OCI-LY7 (cell line): Measurements from ENCODE around the gene HSD17B14. TPM values are rescaled to one million over a fixed set of nuclear protein-coding genes. Genes with fewer than 3 reads are reported as not detected.
"Not testable (repeated sequence)": the region's sequence is repeated elsewhere in the genome, so short reads cannot be mapped to it uniquely, and the experiment has no call there.

Experiments
- BruUV-seq: library from RNA; stranded (reverse); fragments of 400-500 nt; replicated peaks from 2 replicates; lab custom pipeline; 2021; lab: Mats Ljungman, UMichigan
- CTCF ChIA-PET: fragments of 300-600 bp; sonication (Branson Sonifier 250); formaldehyde crosslinking; loops from one replicate; lab custom pipeline; 2022; ENCODE audit warnings: antibody characterized with exemption; ENCODE audit not compliant: unreplicated experiment; lab: Charles Lee
- POLR2A ChIA-PET: fragments of 300-600 bp; sonication (Branson Sonifier 250); formaldehyde crosslinking; loops from one replicate; lab custom pipeline; 2022; ENCODE audit warnings: antibody characterized with exemption; lab: Charles Lee
- DNase-seq: peaks from one replicate; pipeline ENCODE4 v3.0.0-alpha.2; 2015; ENCODE audit warnings: low spot score
- H2AFZ ChIP-seq: fragments of 200-600 bp; sonication (generic), shearing (Covaris generic); 2 replicates; pipeline ENCODE4 v1.6.1; 2014; ENCODE audit warnings: mild to moderate bottlenecking, antibody characterized with exemption, low read length, moderate library complexity
- H3K27ac ChIP-seq: fragments of 200-600 bp; sonication (generic); 2 replicates; pipeline ENCODE4 v1.5.1; 2014; ENCODE audit warnings: mixed run types, low read depth, mild to moderate bottlenecking, moderate library complexity, low read length, inconsistent platforms; ENCODE audit not compliant: poor library complexity, severe bottlenecking
- H3K36me3 ChIP-seq: fragments of 200-600 bp; sonication (generic); 2 replicates; pipeline ENCODE4 v1.6.1; 2014; ENCODE audit warnings: mild to moderate bottlenecking, antibody characterized with exemption, low read length, moderate library complexity, mixed read lengths; ENCODE audit not compliant: insufficient read depth
- H3K4me1 ChIP-seq: fragments of 200-600 bp; sonication (generic); 2 replicates; pipeline ENCODE4 v1.5.1; 2014; ENCODE audit warnings: mild to moderate bottlenecking, low read length; ENCODE audit not compliant: insufficient read depth, poor library complexity, severe bottlenecking
- H3K4me2 ChIP-seq: fragments of 200-600 bp; sonication (generic); 2 replicates; pipeline ENCODE4 v1.6.1; 2014; ENCODE audit warnings: mild to moderate bottlenecking, low read length
- H3K4me3 ChIP-seq: fragments of 200-600 bp; sonication (generic); 2 replicates; pipeline ENCODE4 v1.5.1; 2014; ENCODE audit warnings: mild to moderate bottlenecking, low read depth, low read length; ENCODE audit not compliant: poor library complexity, severe bottlenecking
- H3K79me2 ChIP-seq: fragments of 200-600 bp; sonication (generic); 2 replicates; pipeline ENCODE4 v1.6.1; 2016; ENCODE audit warnings: low read depth, mild to moderate bottlenecking, low read length, moderate library complexity, mixed read lengths; ENCODE audit not compliant: insufficient read depth
- H3K9me2 ChIP-seq: fragments of 200-600 bp; sonication (generic); 2 replicates; pipeline ENCODE4 v1.6.1; 2016; ENCODE audit warnings: mild to moderate bottlenecking, low read length, mixed read lengths; ENCODE audit not compliant: insufficient read depth
- H3K9me3 ChIP-seq: fragments of 200-600 bp; sonication (generic); 2 replicates; pipeline ENCODE4 v1.6.1; 2014; ENCODE audit warnings: mild to moderate bottlenecking, mixed run types, low read length, mixed read lengths
- H4K20me1 ChIP-seq: fragments of 200-600 bp; sonication (generic); 2 replicates; pipeline ENCODE4 v1.6.1; 2014; ENCODE audit warnings: mild to moderate bottlenecking, antibody characterized with exemption, low read length, moderate library complexity, mixed read lengths; ENCODE audit not compliant: insufficient read depth
- EZH2phosphoT487 ChIP-seq: fragments of 200-600 bp; sonication (generic); IDR thresholded peaks from 2 replicates; pipeline ENCODE4 v1.6.1; 2018; ENCODE audit warnings: low read depth, borderline replicate concordance, mild to moderate bottlenecking, mixed run types, antibody characterized with exemption, low read length, moderate library complexity, mixed read lengths
- intact Hi-C: fragments of 100-400 bp; cut with micrococcal nuclease; formaldehyde crosslinking; loops from one replicate; pipeline ENCODE4 v1.10.0; 2022; ENCODE audit not compliant: unreplicated experiment
- total RNA-seq, 2 experiments: library from RNA; depleted of rRNA in 1 of 2; stranded (reverse); fragments of >200 nt in 1 of 2; shearing (Covaris generic) in 1 of 2; gene quantifications; 2 replicates each; pipeline ENCODE4 v1.2.3, GENCODE V29; 2014 to 2022
- TF ChIP-seq, protein P1 (sequence below): fragments of 200-600 bp; sonication (generic); conservative IDR thresholded peaks from 2 replicates; pipeline ENCODE4 v1.5.1; 2014; ENCODE audit warnings: mild to moderate bottlenecking, antibody characterized with exemption, low read length, moderate library complexity, mixed read lengths

HSD17B14 gene
- total RNA-seq, 2 experiments from 2014 or later = 1.8 to 4.5 TPM

DNA sequence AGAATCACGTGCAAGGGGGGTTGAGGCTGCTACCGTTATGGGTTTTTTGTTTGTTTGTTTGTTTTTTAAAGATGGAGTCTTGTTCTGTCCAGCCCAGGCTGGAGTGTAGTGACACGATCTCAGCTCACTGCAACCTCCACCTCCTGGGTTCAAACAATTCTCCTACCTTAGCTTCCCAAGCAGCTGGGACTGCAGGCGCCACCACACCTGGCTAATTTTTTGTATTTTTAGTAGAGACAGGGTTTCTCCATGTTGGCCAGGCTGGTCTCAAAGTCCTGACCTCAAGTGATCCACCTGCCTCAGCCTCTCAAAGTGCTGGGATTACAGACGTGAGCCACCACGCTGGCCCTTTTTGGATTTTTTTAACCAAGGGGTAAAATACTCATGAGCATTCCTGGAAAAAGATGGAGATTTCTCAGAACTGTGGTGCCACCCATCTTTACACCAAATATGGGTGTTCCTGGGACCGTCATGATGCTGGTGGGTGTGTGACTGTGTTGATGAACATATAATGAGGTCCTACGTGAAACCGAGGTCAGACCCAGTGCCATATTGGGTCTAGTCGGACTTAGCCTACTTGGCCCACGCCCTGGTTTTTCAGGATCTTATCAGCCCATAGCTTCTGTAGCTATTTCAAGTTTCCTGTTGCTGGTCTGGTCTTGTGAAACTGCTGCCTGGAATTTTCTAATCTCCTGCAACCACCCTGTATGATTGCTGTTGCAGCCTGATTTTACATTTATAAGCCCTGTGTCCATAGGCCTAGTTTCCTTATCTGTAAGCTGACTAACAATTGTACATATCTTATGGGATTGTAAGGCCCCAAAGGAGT, 42.1 kb upstream of the HSD17B14 start:
- peaks cover 18% of the 10 kb centered on the region for H3K79me2 ChIP-seq
- H3K4me2 ChIP-seq = no peak overlapping the region
- no peaks in the 10 kb centered on the region for H3K9me2 ChIP-seq
- peaks cover 48% of the 10 kb centered on the region for H3K36me3 ChIP-seq
- no peak for TF ChIP-seq EZH2phosphoT487
- TF ChIP-seq, protein P1, sequence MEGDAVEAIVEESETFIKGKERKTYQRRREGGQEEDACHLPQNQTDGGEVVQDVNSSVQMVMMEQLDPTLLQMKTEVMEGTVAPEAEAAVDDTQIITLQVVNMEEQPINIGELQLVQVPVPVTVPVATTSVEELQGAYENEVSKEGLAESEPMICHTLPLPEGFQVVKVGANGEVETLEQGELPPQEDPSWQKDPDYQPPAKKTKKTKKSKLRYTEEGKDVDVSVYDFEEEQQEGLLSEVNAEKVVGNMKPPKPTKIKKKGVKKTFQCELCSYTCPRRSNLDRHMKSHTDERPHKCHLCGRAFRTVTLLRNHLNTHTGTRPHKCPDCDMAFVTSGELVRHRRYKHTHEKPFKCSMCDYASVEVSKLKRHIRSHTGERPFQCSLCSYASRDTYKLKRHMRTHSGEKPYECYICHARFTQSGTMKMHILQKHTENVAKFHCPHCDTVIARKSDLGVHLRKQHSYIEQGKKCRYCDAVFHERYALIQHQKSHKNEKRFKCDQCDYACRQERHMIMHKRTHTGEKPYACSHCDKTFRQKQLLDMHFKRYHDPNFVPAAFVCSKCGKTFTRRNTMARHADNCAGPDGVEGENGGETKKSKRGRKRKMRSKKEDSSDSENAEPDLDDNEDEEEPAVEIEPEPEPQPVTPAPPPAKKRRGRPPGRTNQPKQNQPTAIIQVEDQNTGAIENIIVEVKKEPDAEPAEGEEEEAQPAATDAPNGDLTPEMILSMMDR = no peak
- H3K4me3 ChIP-seq = no peak overlapping the region
- peaks cover 68% of the 10 kb centered on the region for H3K4me1 ChIP-seq
- POLR2A ChIA-PET = interaction anchor here (1.1 kb wide), 1 partner anchor 55 kb away, joined by 3 read pairs; the partner anchor contains the start of gene DHDH
- H3K27ac ChIP-seq = peak overlapping the region; percentile 99
- H2AFZ ChIP-seq = no peak overlapping the region
- no peak for DNase-seq
- intact Hi-C loops = no loop called here
- H4K20me1 ChIP-seq = peaks cover 4% of the 10 kb centered on the region
- BruUV-seq = no TSS peak
- peaks cover 15% of the 10 kb centered on the region for H3K9me3 ChIP-seq
- CTCF ChIA-PET = no interaction called here

DNA sequence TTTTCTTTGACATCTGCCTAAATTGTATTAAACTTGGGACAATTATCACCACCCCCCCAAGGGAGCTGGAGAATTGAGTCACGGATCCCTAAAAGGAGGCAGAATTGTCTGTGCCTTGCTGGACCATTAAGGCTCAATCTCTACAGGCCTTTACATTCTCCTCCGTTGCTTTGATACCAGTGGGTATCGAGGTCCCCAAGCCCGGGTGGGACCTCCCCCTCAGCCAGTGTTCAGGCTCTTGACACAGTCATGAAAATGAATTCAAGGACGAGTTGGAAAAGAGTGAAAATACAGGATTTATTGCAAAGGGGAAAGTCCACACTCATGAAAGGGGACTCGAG, 41.5 kb upstream of the HSD17B14 start:
- Histone ChIP-seq H4K20me1 (peaks cover 9% of the 10 kb centered on the region), H3K4me3 (no peak overlapping the region), H3K79me2 (peaks cover 24% of the 10 kb centered on the region), H3K9me3 (peaks cover 15% of the 10 kb centered on the region), H3K27ac (peak overlapping the region; percentile 99), H3K4me2 (no peak overlapping the region), H3K36me3 (peaks cover 51% of the 10 kb centered on the region), H3K4me1 (peaks cover 71% of the 10 kb centered on the region), H2AFZ (no peak overlapping the region), H3K9me2 (no peaks in the 10 kb centered on the region)
- intact Hi-C loops = no loop called here
- CTCF ChIA-PET = no interaction called here
- no TSS peak for BruUV-seq
- no peak for TF ChIP-seq EZH2phosphoT487
- TF ChIP-seq, protein P1 = no peak
- POLR2A ChIA-PET = interaction anchor here (0.7 kb wide), 1 partner anchor 8 kb away, joined by 4 read pairs; no protein-coding TSS in a partner anchor
- no peak for DNase-seq

DNA sequence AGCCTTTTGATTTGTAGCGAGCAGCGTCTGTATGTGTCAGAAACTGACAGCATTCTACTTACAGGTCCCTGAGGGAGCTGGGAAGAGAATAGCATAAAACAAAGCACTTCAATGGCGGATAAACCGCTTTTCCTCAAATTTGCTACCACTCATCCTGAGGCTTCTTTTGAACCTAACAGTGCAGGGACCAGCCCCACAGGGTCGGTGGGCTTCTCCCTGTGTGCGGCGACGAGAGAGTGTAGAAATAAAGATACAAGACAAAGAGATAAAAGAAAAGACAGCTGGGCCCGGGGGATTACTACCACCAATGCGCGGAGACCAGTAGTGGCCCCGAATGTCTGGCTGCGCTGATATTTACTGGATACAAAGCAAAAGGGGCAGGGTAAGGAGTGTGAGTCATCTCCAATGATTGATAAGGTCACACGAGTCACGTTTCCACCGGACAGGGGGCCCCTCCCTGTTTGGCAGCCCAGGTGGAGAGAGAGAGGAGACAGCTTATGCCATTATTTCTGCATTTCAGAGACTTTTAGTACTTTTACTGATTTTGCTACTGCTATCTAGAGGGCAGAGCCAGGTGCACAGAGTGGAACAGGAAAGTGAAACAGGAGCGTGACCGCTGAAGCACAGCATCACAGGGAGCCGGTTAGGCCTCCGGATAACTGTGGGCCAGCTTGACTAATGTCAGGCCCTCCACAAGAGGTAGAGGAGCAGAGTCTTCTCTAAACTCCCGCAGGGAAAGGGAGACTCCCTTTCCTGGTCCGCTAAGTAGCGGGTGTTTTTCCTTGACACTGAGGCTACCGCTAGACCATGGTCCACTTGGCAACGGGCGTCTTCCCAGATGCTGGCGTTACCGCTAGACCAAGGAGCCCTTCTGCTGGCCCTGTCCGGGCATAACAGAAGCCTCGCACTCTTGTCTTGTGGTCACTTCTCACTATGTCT, 40.0 kb upstream of the HSD17B14 start:
- Histone ChIP-seq H3K4me2 (peak overlapping the region; percentile 99), H3K27ac (peak overlapping the region; percentile 99), H3K36me3 (peaks cover 47% of the 10 kb centered on the region), H3K4me1 (peaks cover 74% of the 10 kb centered on the region), H3K4me3 (peak overlapping the region; percentile 84), H2AFZ (peak overlapping the region; percentile 61; the same call in 1 of the 2 replicates), H3K79me2 (peaks cover 30% of the 10 kb centered on the region)
- POLR2A ChIA-PET, H3K9me3 ChIP-seq, CTCF ChIA-PET, H4K20me1 ChIP-seq, H3K9me2 ChIP-seq, intact Hi-C loops: not testable (repeated sequence)
- peak; percentile 84 for DNase-seq
- BruUV-seq = TSS peak; percentile 97
